ENCODE measurements around the gene COX4I2.

COX4I2 gene

DNA sequence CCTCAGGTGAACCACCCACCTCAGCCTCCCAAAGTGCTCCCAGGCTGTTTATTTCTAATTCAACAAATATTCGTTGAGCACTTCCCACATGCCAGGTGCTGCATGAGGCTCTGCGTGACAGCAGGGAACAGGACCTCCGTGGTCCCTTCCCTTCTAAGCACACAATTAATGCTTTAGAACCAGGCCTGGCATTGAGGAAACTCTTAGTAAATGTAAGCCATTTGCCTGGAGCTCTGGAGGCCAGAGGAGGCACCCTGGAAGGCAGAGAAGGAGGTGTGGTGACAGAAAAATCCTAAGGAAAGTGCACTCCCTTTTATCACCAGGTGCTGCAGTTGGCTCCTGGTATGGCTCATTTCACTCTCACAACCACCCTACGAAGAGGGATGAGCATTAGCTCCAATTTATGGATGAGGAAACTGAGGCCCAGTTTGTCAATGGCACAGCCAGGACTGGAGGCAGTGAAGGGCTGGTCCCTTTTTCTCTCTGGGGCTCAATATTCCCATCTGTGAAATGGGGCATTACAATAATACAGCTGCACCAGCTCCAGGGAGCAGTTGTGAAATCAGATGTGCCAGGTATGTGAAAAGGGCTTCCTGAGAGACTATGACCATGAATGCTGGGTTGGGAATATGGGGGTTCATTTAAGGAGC lies 40.8 kb upstream of the COX4I2 start:
- FAIRE-seq = no peak

DNA sequence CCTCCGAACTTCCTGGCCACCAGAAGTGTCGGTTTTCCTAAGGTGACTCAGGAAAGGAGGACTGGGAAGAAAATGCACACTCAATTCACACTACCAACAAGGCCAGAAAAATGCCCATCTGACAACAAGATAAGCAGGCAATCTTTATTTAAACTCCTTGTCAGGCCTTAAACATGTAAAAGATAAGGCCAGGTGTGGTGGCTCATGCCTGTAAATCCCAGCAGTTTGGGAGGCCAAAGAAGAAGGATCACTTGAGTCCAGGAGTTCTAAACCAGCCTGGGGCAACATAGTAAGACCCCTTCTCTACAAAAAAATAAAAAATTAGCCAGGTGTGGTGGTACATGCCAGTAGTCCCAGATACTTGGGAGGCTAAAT lies 40.2 kb upstream of the COX4I2 start:
- no peak for FAIRE-seq
- DNase-seq (ENCODE audit: insufficient read length, low spot score) = no peak
- TF ChIP-seq TAF1 (IDR thresholded peaks at IDR 0.05; ENCODE audit: low read depth, low read length) = no peak
- TF ChIP-seq POU2F2 (IDR thresholded peaks at IDR 0.05; ENCODE audit: low read depth, low read length) = no peak
- no peak for TF ChIP-seq POLR2A (IDR thresholded peaks at IDR 0.05; ENCODE audit: low read depth, low read length)
- TF ChIP-seq PAX5 (IDR thresholded peaks at IDR 0.05; ENCODE audit: insufficient read depth, low read length, severe bottlenecking) = no peak
- TF ChIP-seq POLR2AphosphoS5 (IDR thresholded peaks at IDR 0.05; ENCODE audit: low read depth, low read length) = no peak
- no peak for TF ChIP-seq SPI1 (IDR thresholded peaks at IDR 0.05; ENCODE audit: low read depth, low read length)

More for the DNA sequence above, 40.8 kb upstream of the COX4I2 start:
- no peak for DNase-seq (ENCODE audit: insufficient read length, low spot score)
- TF ChIP-seq POU2F2 (IDR thresholded peaks at IDR 0.05; ENCODE audit: low read depth, low read length) = no peak
- TF ChIP-seq POLR2AphosphoS5 (IDR thresholded peaks at IDR 0.05; ENCODE audit: low read depth, low read length) = no peak
- TF ChIP-seq PAX5 (IDR thresholded peaks at IDR 0.05; ENCODE audit: insufficient read depth, low read length, severe bottlenecking) = no peak
- TF ChIP-seq SPI1 (IDR thresholded peaks at IDR 0.05; ENCODE audit: low read depth, low read length) = no peak
- TF ChIP-seq TAF1 (IDR thresholded peaks at IDR 0.05; ENCODE audit: low read depth, low read length) = no peak
- no peak for TF ChIP-seq POLR2A (IDR thresholded peaks at IDR 0.05; ENCODE audit: low read depth, low read length)

DNA sequence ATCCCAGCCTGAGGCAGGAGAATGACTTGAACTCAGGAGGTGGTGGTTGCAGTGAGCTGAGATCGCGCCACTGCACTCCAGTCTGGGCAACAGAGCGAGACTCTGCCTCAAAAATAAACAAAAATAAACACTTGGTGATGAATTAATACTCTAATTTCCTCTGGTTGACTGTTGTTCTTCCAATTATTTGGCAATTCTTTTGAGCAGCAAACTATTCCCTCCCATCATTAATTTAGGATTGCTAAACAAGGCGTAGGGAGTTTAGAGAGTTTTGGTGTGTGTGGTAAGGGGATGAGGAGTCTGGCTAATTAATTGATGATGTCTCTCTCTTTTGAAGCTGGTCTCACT lies 35.3 kb upstream of the COX4I2 start:
- TF ChIP-seq POLR2A (IDR thresholded peaks at IDR 0.05; ENCODE audit: low read depth, low read length) (no peak), SPI1 (IDR thresholded peaks at IDR 0.05; ENCODE audit: low read depth, low read length) (no peak), POU2F2 (IDR thresholded peaks at IDR 0.05; ENCODE audit: low read depth, low read length) (no peak), TAF1 (IDR thresholded peaks at IDR 0.05; ENCODE audit: low read depth, low read length) (no peak), POLR2AphosphoS5 (IDR thresholded peaks at IDR 0.05; ENCODE audit: low read depth, low read length) (no peak), PAX5 (IDR thresholded peaks at IDR 0.05; ENCODE audit: insufficient read depth, low read length, severe bottlenecking) (no peak)
- FAIRE-seq (no peak), DNase-seq (ENCODE audit: insufficient read length, low spot score) (no peak)

DNA sequence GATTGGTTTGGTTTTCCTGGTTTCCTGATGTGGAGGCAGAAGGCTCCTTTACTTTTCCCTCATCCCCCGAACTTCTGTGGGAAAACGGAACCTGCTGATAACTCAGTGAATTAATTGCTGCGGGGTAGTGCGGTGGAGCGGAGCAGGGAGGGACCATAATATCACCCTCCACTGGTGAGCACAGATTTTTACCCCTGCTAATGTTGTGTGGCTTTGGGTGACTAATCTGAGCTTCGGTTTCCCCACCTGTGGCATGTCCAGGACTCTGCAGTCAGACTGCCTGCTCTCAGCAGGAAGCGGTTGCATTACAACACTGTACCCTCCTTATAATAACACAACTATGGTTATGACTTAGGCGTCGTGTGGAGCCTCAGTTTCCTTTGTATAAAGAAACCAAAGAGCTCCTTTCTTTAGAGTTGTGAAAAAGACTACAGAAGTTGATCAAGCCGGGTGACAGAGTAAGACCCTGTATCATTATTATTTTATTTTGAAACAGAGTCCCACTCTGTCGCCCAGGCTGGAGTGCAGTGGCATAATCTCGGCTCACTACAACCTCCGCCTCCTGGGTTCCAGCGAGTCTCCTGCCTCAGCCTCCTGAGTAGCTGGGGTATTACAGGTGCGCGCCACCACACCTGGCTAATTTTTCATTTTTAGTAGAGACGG lies 34.8 kb upstream of the COX4I2 start:
- TF ChIP-seq SPI1 (IDR thresholded peaks at IDR 0.05; ENCODE audit: low read depth, low read length) (no peak), PAX5 (IDR thresholded peaks at IDR 0.05; ENCODE audit: insufficient read depth, low read length, severe bottlenecking) (no peak), POLR2A (IDR thresholded peaks at IDR 0.05; ENCODE audit: low read depth, low read length) (no peak), POLR2AphosphoS5 (IDR thresholded peaks at IDR 0.05; ENCODE audit: low read depth, low read length) (no peak), POU2F2 (IDR thresholded peaks at IDR 0.05; ENCODE audit: low read depth, low read length) (no peak), TAF1 (IDR thresholded peaks at IDR 0.05; ENCODE audit: low read depth, low read length) (no peak)
- DNase-seq (ENCODE audit: insufficient read length, low spot score) (no peak), FAIRE-seq (no peak)

DNA sequence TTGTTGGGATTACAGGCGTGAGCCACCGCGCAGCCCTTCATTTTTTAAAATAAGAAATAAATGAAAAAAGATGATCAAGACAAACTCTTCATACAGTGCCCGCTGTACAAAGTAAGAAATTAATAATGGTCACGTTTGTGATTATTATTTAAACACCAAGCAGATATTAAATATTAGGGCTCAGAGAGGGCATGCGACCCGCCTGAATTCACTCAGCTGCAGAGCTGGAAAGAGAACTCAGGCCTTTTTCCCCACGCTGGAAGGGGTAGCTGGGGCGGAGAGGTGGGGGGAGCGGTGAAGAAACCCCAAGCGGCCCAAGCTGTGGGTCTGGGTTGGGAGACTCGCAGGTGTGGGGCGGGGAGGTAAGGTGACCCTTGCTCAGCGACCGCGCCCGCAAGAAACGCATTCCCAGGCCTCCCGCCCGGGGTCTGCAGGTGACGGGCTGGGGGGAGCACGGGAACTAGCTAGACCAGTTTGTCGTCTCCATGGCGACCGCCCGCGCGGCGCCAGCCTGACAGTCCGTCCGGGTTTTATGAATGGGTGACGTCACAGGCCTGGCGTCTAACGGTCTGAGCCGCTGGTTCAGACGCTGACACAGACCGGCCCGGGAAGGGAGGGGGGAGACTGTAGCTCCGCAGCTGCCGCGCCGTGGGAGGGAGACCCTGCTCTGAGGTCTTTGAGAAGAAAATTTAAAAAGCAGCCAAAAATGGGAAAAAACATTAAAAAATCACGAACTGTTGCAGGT lies 33.7 kb upstream of the COX4I2 start:
- peak; percentile 82 for DNase-seq (ENCODE audit: insufficient read length, low spot score)
- FAIRE-seq = peak; percentile 74
- TF ChIP-seq TAF1 (IDR thresholded peaks at IDR 0.05; ENCODE audit: low read depth, low read length) (no peak), POU2F2 (IDR thresholded peaks at IDR 0.05; ENCODE audit: low read depth, low read length) (no peak), SPI1 (IDR thresholded peaks at IDR 0.05; ENCODE audit: low read depth, low read length) (no peak), POLR2AphosphoS5 (IDR thresholded peaks at IDR 0.05; ENCODE audit: low read depth, low read length) (no peak), PAX5 (IDR thresholded peaks at IDR 0.05; ENCODE audit: insufficient read depth, low read length, severe bottlenecking) (no peak), POLR2A (IDR thresholded peaks at IDR 0.05; ENCODE audit: low read depth, low read length) (no peak)

DNA sequence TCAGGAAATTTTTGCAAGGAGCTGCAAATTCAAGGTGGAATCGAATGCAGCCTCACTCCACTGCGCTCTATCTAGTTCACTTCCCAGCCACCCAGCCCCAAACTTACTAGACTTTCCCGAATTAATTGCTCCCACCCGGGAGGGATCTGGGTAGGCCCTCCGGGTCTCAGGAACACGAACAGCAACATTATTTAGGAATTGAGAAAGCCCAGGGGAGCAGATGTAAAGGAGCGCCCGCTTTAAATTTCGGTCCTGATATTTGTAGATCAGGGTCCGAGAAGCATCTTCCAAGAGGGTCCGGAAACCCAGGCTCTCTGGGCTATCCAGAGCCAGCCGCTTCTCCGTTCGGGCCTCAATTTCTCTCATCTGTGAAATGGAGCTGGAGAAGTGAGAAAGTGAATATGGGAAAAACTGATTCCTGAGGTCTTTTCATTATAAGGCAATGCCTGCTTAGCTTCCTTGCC lies 33.1 kb upstream of the COX4I2 start:
- no peak for FAIRE-seq
- DNase-seq (ENCODE audit: insufficient read length, low spot score) = no peak
- TF ChIP-seq PAX5 (IDR thresholded peaks at IDR 0.05; ENCODE audit: insufficient read depth, low read length, severe bottlenecking) (no peak), SPI1 (IDR thresholded peaks at IDR 0.05; ENCODE audit: low read depth, low read length) (no peak)

DNA sequence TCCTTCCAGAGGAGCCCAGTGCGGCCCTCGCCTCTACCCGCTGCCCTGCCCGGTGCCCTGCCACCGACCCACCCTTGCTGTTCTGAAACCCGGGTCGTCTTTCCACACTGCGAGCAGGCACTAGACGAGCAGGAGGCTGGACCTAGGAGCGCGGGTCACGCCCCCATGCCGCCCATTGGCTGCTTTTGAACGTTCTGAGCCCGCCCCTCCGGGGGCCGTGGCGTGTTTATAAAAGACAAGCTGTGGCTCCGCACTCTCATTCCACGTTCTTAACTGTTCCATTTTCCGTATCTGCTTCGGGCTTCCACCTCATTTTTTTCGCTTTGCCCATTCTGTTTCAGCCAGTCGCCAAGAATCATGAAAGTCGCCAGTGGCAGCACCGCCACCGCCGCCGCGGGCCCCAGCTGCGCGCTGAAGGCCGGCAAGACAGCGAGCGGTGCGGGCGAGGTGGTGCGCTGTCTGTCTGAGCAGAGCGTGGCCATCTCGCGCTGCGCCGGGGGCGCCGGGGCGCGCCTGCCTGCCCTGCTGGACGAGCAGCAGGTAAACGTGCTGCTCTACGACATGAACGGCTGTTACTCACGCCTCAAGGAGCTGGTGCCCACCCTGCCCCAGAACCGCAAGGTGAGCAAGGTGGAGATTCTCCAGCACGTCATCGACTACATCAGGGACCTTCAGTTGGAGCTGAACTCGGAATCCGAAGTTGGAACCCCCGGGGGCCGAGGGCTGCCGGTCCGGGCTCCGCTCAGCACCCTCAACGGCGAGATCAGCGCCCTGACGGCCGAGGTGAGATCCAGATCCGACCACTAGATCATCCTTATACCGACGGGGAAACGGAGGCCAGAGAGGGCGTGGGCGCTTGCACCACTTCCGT lies 32.4 kb upstream of the COX4I2 start, which contains the start of gene ID1:
ID1 (plus strand) TSS at position 259 of the 871 bp plus-strand sequence; CDS start at position 358, 99 bp downstream.
- FAIRE-seq (peak; percentile 48), DNase-seq (ENCODE audit: insufficient read length, low spot score) (peak; percentile 89)
- TF ChIP-seq SPI1 (IDR thresholded peaks at IDR 0.05; ENCODE audit: low read depth, low read length) (no peak), POLR2A (IDR thresholded peaks at IDR 0.05; ENCODE audit: low read depth, low read length) (no peak), POLR2AphosphoS5 (IDR thresholded peaks at IDR 0.05; ENCODE audit: low read depth, low read length) (no peak), PAX5 (IDR thresholded peaks at IDR 0.05; ENCODE audit: insufficient read depth, low read length, severe bottlenecking) (no peak), POU2F2 (IDR thresholded peaks at IDR 0.05; ENCODE audit: low read depth, low read length) (no peak), TAF1 (IDR thresholded peaks at IDR 0.05; ENCODE audit: low read depth, low read length) (no peak)

DNA sequence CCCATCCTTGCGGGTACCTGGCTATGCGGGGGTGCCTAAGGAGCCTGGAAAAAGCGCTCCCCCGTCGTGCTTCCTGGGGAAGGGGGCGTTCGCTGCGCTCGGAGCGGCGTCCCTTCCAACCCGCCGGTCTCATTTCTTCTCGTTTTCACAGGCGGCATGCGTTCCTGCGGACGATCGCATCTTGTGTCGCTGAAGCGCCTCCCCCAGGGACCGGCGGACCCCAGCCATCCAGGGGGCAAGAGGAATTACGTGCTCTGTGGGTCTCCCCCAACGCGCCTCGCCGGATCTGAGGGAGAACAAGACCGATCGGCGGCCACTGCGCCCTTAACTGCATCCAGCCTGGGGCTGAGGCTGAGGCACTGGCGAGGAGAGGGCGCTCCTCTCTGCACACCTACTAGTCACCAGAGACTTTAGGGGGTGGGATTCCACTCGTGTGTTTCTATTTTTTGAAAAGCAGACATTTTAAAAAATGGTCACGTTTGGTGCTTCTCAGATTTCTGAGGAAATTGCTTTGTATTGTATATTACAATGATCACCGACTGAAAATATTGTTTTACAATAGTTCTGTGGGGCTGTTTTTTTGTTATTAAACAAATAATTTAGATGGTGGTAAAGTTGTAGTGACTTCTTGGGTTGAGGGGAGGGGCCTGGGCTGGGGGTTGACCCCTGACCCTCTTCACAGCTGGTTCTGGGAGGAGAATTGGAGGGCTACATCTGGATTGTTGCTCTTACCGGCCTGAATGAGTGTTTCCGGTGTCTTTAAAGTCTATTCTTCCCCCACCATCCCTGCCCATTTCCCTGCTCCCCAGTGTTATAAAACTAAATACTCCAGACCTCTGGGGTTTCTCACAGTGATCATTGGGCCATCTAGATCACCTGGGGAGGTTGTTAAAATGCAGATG lies 31.6 kb upstream of the COX4I2 start:
- no peak for FAIRE-seq
- no peak for DNase-seq (ENCODE audit: insufficient read length, low spot score)
- TF ChIP-seq PAX5 (IDR thresholded peaks at IDR 0.05; ENCODE audit: insufficient read depth, low read length, severe bottlenecking) (no peak), SPI1 (IDR thresholded peaks at IDR 0.05; ENCODE audit: low read depth, low read length) (no peak), POU2F2 (IDR thresholded peaks at IDR 0.05; ENCODE audit: low read depth, low read length) (no peak), TAF1 (IDR thresholded peaks at IDR 0.05; ENCODE audit: low read depth, low read length) (no peak), POLR2A (IDR thresholded peaks at IDR 0.05; ENCODE audit: low read depth, low read length) (no peak), POLR2AphosphoS5 (IDR thresholded peaks at IDR 0.05; ENCODE audit: low read depth, low read length) (no peak)
